Activated B cell treated with CpG ODN at 0.5 μM for 24 hours (primary cell): ENCODE data around the gene NDUFB8. TPM values are rescaled to one million over a fixed set of nuclear protein-coding genes. Genes with fewer than 3 reads are reported as not detected.

Source experiments
- ATAC-seq: fragments of 200-7000 bp; cut with Tn5 transposase; one replicate; pipeline ENCODE4 v1.10.0; 2021; ENCODE audit warnings: low read depth, mild to moderate bottlenecking, moderate library complexity
- CTCF ChIA-PET: fragments of 350-600 bp; sonication (Branson Sonifier 250); formaldehyde crosslinking; loops from one replicate; lab custom pipeline; 2021; ENCODE audit warnings: antibody characterized with exemption; lab: Charles Lee
- POLR2A ChIA-PET: fragments of 350-600 bp; sonication (Branson Sonifier 250); formaldehyde crosslinking; loops from one replicate; lab custom pipeline; 2021; ENCODE audit warnings: antibody characterized with exemption; lab: Charles Lee
- DNase-seq: peaks from one replicate; pipeline ENCODE4 v3.0.0; 2022
- H3K27ac Mint-ChIP-seq: one replicate; pipeline ENCODE4 v1.8.0; 2020; ENCODE audit warnings: mixed read lengths
- H3K27me3 Mint-ChIP-seq: one replicate; pipeline ENCODE4 v1.8.0; 2021; ENCODE audit warnings: mixed read lengths
- H3K36me3 Mint-ChIP-seq: one replicate; pipeline ENCODE4 v1.8.0; 2021; ENCODE audit warnings: low read depth, mixed read lengths
- H3K4me1 Mint-ChIP-seq: one replicate; pipeline ENCODE4 v1.8.0; 2021; ENCODE audit warnings: mixed read lengths
- H3K4me3 Mint-ChIP-seq: one replicate; pipeline ENCODE4 v1.8.0; 2020; ENCODE audit warnings: mild to moderate bottlenecking, mixed read lengths
- H3K9me3 Mint-ChIP-seq: one replicate; pipeline ENCODE4 v1.8.0; 2020; ENCODE audit warnings: mixed read lengths
- intact Hi-C: fragments of 100-400 bp; cut with micrococcal nuclease; formaldehyde crosslinking; loops from one replicate; pipeline ENCODE4 v1.15.1; 2024
- total RNA-seq: library from RNA; stranded (reverse); gene quantifications from 2 replicates; pipeline ENCODE4 v1.2.3, GENCODE V29; 2022
- TF ChIP-seq, protein P1 (sequence below): fragments of 200-600 bp; IDR thresholded peaks from one replicate; pipeline ENCODE4 v1.8.0; 2022; ENCODE audit warnings: antibody characterized with exemption, mild to moderate bottlenecking

NDUFB8 gene
- total RNA-seq, 1 donor from 2014 or later: 191 TPM

DNA sequence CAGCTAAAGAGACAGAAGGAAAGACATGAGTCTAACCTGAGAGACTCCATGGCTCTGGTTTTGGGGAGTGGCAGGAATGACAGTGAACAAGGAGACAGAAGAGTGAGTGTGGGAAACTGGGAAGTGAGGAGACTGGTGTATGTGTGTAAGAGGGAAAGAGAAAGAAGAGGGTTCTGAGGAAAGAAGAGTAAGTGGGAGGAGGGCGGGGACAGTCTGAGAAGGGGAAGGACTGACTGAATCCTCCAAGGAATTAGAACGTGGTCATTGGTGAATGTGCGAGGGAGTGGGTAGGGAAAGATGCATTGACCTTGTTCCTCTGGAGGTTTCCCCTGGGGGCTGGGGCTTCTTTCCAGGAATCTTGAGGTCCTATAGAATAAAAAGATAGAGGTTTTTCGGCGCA, 40.3 kb downstream of the NDUFB8 start:
- ATAC-seq: no peak
- Mint-ChIP-seq H3K4me3 (no peak overlapping the region), H3K36me3 (peaks cover 37% of the 10 kb centered on the region), H3K27me3 (no peaks in the 10 kb centered on the region), H3K27ac (no peak overlapping the region), H3K9me3 (no peaks in the 10 kb centered on the region), H3K4me1 (no peaks in the 10 kb centered on the region)
- ChIA-PET POLR2A (no interaction called here), CTCF (no interaction called here)
- no peak for DNase-seq
- TF ChIP-seq, protein P1, sequence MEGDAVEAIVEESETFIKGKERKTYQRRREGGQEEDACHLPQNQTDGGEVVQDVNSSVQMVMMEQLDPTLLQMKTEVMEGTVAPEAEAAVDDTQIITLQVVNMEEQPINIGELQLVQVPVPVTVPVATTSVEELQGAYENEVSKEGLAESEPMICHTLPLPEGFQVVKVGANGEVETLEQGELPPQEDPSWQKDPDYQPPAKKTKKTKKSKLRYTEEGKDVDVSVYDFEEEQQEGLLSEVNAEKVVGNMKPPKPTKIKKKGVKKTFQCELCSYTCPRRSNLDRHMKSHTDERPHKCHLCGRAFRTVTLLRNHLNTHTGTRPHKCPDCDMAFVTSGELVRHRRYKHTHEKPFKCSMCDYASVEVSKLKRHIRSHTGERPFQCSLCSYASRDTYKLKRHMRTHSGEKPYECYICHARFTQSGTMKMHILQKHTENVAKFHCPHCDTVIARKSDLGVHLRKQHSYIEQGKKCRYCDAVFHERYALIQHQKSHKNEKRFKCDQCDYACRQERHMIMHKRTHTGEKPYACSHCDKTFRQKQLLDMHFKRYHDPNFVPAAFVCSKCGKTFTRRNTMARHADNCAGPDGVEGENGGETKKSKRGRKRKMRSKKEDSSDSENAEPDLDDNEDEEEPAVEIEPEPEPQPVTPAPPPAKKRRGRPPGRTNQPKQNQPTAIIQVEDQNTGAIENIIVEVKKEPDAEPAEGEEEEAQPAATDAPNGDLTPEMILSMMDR: no peak
- intact Hi-C loops: no loop called here

DNA sequence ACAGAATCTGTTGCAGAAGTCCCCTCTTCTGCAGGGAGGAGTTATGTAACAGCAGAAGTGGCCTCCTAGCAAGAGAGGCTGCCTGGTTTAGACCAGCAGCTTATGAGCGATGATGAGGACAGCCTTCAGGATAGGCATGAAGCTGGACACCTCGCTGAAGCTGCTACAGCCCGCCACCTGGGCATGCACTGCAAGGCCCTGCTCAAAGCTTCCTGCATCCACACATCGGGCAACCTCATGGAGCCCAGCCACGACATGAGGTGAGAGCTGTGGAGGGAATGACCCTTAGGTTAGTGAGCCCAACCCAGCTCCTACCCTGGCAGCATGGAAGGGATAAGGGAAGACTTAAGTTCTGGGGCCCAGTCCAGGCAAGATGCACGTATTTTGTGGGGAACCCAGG, 42.1 kb downstream of the NDUFB8 start:
- H3K27ac Mint-ChIP-seq: no peak overlapping the region
- no peak for DNase-seq
- H3K9me3 Mint-ChIP-seq: no peaks in the 10 kb centered on the region
- TF ChIP-seq, protein P1: no peak
- peaks cover 5% of the 10 kb centered on the region for H3K27me3 Mint-ChIP-seq
- ChIA-PET POLR2A (no interaction called here), CTCF (no interaction called here)
- intact Hi-C loops: no loop called here
- no peak overlapping the region for H3K4me3 Mint-ChIP-seq
- peaks cover 25% of the 10 kb centered on the region for H3K36me3 Mint-ChIP-seq
- H3K4me1 Mint-ChIP-seq: no peaks in the 10 kb centered on the region
- no peak for ATAC-seq

DNA sequence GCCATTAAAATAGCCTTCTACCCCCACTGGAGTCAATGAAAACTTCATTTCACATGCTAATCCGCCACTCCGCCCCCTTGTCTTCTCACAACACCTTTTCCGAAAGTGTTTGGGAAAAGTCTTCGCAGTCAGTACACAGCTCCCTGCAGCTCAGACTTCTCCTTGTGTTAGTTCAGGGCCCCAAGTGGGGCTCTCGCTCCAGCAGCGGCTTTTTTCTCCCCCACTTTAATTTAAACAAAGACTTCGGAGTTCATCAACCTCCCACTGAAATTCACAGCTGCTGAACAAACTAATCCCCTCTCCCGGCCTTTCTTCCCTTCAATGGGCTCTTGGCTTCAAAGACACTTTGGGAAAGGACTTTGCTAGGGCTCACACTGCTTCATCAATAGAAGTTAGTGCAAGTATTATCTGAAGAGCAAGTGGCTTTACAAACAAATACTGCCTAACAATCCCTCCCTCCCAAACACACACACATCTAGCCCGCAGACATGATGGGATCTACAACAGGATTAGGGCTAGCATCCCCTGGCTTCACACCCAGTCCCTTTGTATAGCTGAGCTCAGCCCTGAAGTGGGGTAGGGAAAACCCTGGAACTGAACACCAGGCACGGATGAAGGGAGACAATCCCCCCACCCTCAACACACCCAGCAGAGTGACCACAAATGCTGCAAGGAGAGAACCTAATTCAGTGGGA, 43.7 kb downstream of the NDUFB8 start:
- ChIA-PET CTCF (no interaction called here), POLR2A (no interaction called here)
- DNase-seq (no peak), ATAC-seq (no peak)
- H3K36me3 Mint-ChIP-seq: peaks cover 22% of the 10 kb centered on the region
- intact Hi-C loops: no loop called here
- H3K27ac Mint-ChIP-seq: no peak overlapping the region
- H3K4me1 Mint-ChIP-seq: peaks cover 9% of the 10 kb centered on the region
- TF ChIP-seq, protein P1: no peak
- H3K9me3 Mint-ChIP-seq: peaks cover 2% of the 10 kb centered on the region
- H3K4me3 Mint-ChIP-seq: no peak overlapping the region
- H3K27me3 Mint-ChIP-seq: peaks cover 8% of the 10 kb centered on the region

DNA sequence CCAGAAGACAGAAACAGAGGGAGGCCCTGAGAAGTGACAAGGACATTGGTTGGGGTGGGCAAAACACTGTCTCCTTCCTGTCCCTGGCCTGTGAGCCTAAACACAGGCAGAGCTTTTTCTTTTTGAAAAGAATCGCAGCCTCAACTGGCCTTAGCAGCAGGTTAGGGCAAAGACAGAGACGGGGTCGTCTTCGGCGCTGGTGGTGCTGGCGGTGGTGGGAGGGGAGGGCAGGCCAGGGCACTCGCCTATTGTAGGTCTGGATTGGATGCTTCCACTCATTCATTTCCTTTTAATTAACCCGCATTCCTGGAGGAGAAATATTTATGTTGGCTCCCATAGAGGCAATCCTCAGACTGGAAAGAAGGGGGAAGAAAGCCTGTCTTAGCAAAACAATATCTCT, 44.3 kb downstream of the NDUFB8 start:
- intact Hi-C loops: no loop called here

More for the DNA sequence above, 44.3 kb downstream of the NDUFB8 start:
- peaks cover 22% of the 10 kb centered on the region for H3K36me3 Mint-ChIP-seq
- DNase-seq: no peak
- CTCF ChIA-PET: no interaction called here
- no peak for ATAC-seq
- TF ChIP-seq, protein P1: no peak
- H3K4me1 Mint-ChIP-seq: peaks cover 9% of the 10 kb centered on the region
- H3K9me3 Mint-ChIP-seq: peaks cover 2% of the 10 kb centered on the region
- no peak overlapping the region for H3K27ac Mint-ChIP-seq
- no peak overlapping the region for H3K4me3 Mint-ChIP-seq
- peaks cover 12% of the 10 kb centered on the region for H3K27me3 Mint-ChIP-seq
- POLR2A ChIA-PET: no interaction called here
